Measurements from ENCODE around the gene PARD3. TPM values are rescaled to one million over a fixed set of nuclear protein-coding genes. Genes with fewer than 3 reads are reported as not detected.

Gene PARD3
- total RNA-seq, 1 donor from 2014 or later = 35.4 TPM

DNA sequence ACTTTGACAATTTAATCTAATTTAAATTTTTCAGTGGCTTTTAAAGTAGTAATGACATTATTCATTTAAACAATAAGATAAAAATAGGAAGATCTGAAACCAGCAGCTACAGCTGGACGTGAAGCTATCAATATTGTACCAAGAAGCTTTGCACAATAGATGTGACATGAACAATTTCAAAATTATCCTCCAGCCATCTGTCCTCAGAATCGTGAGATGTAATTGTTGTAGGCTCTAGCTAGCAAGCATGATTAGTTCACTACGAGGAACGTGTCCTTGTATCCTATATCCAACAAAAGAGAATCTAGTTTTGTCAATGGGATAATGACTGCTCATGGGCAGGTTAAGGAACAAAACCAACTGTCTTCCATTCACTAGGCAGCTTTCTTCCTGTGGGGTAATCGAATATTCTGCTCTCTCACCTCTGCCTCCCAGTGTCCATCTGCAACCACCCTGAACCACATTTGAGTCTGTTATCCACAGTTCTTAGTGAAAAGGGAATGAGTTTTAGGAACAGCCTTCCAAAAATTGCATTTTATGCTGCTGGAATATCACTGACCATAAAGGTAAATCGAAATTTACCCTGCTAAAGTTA lies 247.3 kb downstream of the PARD3 start:
- no peak overlapping the region for H3K27ac Mint-ChIP-seq (ENCODE audit: unreplicated experiment)

DNA sequence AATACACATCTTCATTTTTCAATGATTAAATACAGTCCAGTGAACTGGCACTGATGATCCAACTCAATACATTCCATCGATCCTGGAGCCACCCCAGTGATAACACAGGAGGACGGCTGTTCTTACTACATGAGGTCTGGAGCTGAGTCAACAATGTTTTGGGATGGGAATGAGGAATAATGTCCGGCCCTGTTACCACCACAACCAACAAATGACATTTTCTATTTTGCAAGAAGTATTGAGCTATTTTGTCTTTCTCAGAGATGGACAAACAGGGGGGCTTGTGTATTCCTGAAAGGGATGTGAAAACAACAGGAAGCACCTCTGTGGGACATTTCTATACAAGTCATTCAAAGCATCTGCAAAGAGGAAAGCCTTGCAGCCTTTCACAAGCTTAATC lies 249.2 kb downstream of the PARD3 start:
- Histone ChIP-seq H2AFZ (ENCODE audit: low read depth, low read length) (no peak overlapping the region), H3K9me3 (ENCODE audit: insufficient read depth, low read depth, low read length) (no peaks in the 10 kb centered on the region), H3K36me3 (ENCODE audit: insufficient read depth, low read length) (no peaks in the 10 kb centered on the region), H3K4me3 (ENCODE audit: insufficient read depth, low read depth, low read length) (no peak overlapping the region), H4K20me1 (ENCODE audit: insufficient read depth, low read length) (peaks cover 2% of the 10 kb centered on the region), H3K4me1 (ENCODE audit: insufficient read depth, low read length) (peaks cover 11% of the 10 kb centered on the region), H3K79me2 (ENCODE audit: insufficient read depth, low read length) (peaks cover 3% of the 10 kb centered on the region), H3K4me2 (ENCODE audit: low read length) (peak overlapping the region; percentile 6), H3K27ac (ENCODE audit: low read depth, low read length) (no peak overlapping the region), H3K27me3 (ENCODE audit: insufficient read depth, low read length) (no peaks in the 10 kb centered on the region), H3K9ac (ENCODE audit: low read length) (no peak overlapping the region)
- Mint-ChIP-seq H3K4me3 (ENCODE audit: unreplicated experiment) (no peak overlapping the region), H3K27ac (ENCODE audit: unreplicated experiment) (no peak overlapping the region), H3K4me1 (ENCODE audit: low read depth, unreplicated experiment) (peaks cover 12% of the 10 kb centered on the region), H3K36me3 (ENCODE audit: low read depth, unreplicated experiment) (no peaks in the 10 kb centered on the region), H3K27me3 (ENCODE audit: low read depth, unreplicated experiment) (no peaks in the 10 kb centered on the region), H3K9me3 (ENCODE audit: unreplicated experiment) (no peaks in the 10 kb centered on the region)
- FAIRE-seq (peak; percentile 39), DNase-seq (ENCODE audit: low read depth) (peak; percentile 83)
- TF ChIP-seq, protein P1, sequence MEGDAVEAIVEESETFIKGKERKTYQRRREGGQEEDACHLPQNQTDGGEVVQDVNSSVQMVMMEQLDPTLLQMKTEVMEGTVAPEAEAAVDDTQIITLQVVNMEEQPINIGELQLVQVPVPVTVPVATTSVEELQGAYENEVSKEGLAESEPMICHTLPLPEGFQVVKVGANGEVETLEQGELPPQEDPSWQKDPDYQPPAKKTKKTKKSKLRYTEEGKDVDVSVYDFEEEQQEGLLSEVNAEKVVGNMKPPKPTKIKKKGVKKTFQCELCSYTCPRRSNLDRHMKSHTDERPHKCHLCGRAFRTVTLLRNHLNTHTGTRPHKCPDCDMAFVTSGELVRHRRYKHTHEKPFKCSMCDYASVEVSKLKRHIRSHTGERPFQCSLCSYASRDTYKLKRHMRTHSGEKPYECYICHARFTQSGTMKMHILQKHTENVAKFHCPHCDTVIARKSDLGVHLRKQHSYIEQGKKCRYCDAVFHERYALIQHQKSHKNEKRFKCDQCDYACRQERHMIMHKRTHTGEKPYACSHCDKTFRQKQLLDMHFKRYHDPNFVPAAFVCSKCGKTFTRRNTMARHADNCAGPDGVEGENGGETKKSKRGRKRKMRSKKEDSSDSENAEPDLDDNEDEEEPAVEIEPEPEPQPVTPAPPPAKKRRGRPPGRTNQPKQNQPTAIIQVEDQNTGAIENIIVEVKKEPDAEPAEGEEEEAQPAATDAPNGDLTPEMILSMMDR (IDR thresholded peaks at IDR 0.05; ENCODE audit: insufficient read depth, low read depth, low read length) = no peak
- TF ChIP-seq EZH2 (IDR thresholded peaks at IDR 0.05; ENCODE audit: insufficient read depth, low read length) = no peak

More for the DNA sequence above, 247.3 kb downstream of the PARD3 start:
- no peak overlapping the region for H3K27ac ChIP-seq (ENCODE audit: low read depth, low read length)
- peaks cover 3% of the 10 kb centered on the region for H3K79me2 ChIP-seq (ENCODE audit: insufficient read depth, low read length)
- no peak overlapping the region for H3K4me3 ChIP-seq (ENCODE audit: insufficient read depth, low read depth, low read length)
- no peak for FAIRE-seq
- Mint-ChIP-seq H3K4me1 (ENCODE audit: low read depth, unreplicated experiment) (peaks cover 17% of the 10 kb centered on the region), H3K4me3 (ENCODE audit: unreplicated experiment) (no peak overlapping the region), H3K36me3 (ENCODE audit: low read depth, unreplicated experiment) (no peaks in the 10 kb centered on the region), H3K9me3 (ENCODE audit: unreplicated experiment) (no peaks in the 10 kb centered on the region), H3K27me3 (ENCODE audit: low read depth, unreplicated experiment) (no peaks in the 10 kb centered on the region)
- H2AFZ ChIP-seq (ENCODE audit: low read depth, low read length) = no peak overlapping the region
- H4K20me1 ChIP-seq (ENCODE audit: insufficient read depth, low read length) = peaks cover 3% of the 10 kb centered on the region
- peaks cover 11% of the 10 kb centered on the region for H3K4me1 ChIP-seq (ENCODE audit: insufficient read depth, low read length)
- no peak overlapping the region for H3K9ac ChIP-seq (ENCODE audit: low read length)
- H3K9me3 ChIP-seq (ENCODE audit: insufficient read depth, low read depth, low read length) = no peaks in the 10 kb centered on the region
- no peak for DNase-seq (ENCODE audit: low read depth)
- no peaks in the 10 kb centered on the region for H3K36me3 ChIP-seq (ENCODE audit: insufficient read depth, low read length)
- TF ChIP-seq EZH2 (IDR thresholded peaks at IDR 0.05; ENCODE audit: insufficient read depth, low read length) = no peak
- TF ChIP-seq, protein P1 (IDR thresholded peaks at IDR 0.05; ENCODE audit: insufficient read depth, low read depth, low read length) = no peak
- H3K4me2 ChIP-seq (ENCODE audit: low read length) = no peak overlapping the region
- no peaks in the 10 kb centered on the region for H3K27me3 ChIP-seq (ENCODE audit: insufficient read depth, low read length)

DNA sequence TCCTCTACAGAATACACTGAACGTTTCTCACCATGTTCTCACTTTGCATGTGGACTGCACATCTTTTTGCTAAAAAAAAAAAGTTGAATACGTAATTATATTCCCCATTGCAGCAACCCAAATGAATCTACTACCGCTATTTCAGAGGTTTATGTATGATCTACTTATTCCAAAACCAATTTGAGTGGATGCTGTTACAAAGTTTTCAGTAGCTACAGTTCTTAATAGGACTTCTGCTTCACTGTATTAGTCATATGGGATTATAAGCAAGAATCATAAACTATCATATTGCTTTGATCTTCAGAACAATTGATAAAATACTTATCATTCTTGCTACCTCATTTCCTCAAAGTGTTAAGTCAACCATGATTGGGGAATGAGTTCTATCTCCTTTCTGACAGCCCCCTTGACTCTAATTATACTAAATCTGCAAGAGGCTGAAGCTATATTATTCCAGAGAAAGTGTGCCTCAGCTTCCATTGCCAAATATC lies 257.0 kb downstream of the PARD3 start:
- no peaks in the 10 kb centered on the region for H4K20me1 ChIP-seq (ENCODE audit: insufficient read depth, low read length)
- no peak overlapping the region for H3K9ac ChIP-seq (ENCODE audit: low read length)
- FAIRE-seq (no peak), DNase-seq (ENCODE audit: low read depth) (no peak)
- Mint-ChIP-seq H3K27ac (ENCODE audit: unreplicated experiment) (no peak overlapping the region), H3K36me3 (ENCODE audit: low read depth, unreplicated experiment) (no peaks in the 10 kb centered on the region), H3K4me3 (ENCODE audit: unreplicated experiment) (no peak overlapping the region), H3K4me1 (ENCODE audit: low read depth, unreplicated experiment) (peaks cover 15% of the 10 kb centered on the region), H3K27me3 (ENCODE audit: low read depth, unreplicated experiment) (no peaks in the 10 kb centered on the region), H3K9me3 (ENCODE audit: unreplicated experiment) (peaks cover 4% of the 10 kb centered on the region)
- peaks cover 7% of the 10 kb centered on the region for H3K4me1 ChIP-seq (ENCODE audit: insufficient read depth, low read length)
- H3K4me2 ChIP-seq (ENCODE audit: low read length) = no peak overlapping the region
- no peak overlapping the region for H3K27ac ChIP-seq (ENCODE audit: low read depth, low read length)
- no peak overlapping the region for H2AFZ ChIP-seq (ENCODE audit: low read depth, low read length)
- no peaks in the 10 kb centered on the region for H3K9me3 ChIP-seq (ENCODE audit: insufficient read depth, low read depth, low read length)
- H3K4me3 ChIP-seq (ENCODE audit: insufficient read depth, low read depth, low read length) = no peak overlapping the region
- H3K79me2 ChIP-seq (ENCODE audit: insufficient read depth, low read length) = no peaks in the 10 kb centered on the region
- H3K27me3 ChIP-seq (ENCODE audit: insufficient read depth, low read length) = no peaks in the 10 kb centered on the region
- H3K36me3 ChIP-seq (ENCODE audit: insufficient read depth, low read length) = no peaks in the 10 kb centered on the region
- no peak for TF ChIP-seq EZH2 (IDR thresholded peaks at IDR 0.05; ENCODE audit: insufficient read depth, low read length)
- TF ChIP-seq, protein P1 (IDR thresholded peaks at IDR 0.05; ENCODE audit: insufficient read depth, low read depth, low read length) = no peak

All from astrocyte (in vitro differentiated cells and primary cell).